Stimulated activated CD8-positive, alpha-beta memory T cell treated with anti-CD3 and anti-CD28 coated beads, Interleukin-4, amount 100 ng/mL, for 48 hours (primary cell): Measurements from ENCODE around the gene PRPF38B.

Experiments
- DNase-seq: peaks from one replicate; pipeline ENCODE4 v3.0.0-alpha.2; 2020

The PRPF38B gene

DNA sequence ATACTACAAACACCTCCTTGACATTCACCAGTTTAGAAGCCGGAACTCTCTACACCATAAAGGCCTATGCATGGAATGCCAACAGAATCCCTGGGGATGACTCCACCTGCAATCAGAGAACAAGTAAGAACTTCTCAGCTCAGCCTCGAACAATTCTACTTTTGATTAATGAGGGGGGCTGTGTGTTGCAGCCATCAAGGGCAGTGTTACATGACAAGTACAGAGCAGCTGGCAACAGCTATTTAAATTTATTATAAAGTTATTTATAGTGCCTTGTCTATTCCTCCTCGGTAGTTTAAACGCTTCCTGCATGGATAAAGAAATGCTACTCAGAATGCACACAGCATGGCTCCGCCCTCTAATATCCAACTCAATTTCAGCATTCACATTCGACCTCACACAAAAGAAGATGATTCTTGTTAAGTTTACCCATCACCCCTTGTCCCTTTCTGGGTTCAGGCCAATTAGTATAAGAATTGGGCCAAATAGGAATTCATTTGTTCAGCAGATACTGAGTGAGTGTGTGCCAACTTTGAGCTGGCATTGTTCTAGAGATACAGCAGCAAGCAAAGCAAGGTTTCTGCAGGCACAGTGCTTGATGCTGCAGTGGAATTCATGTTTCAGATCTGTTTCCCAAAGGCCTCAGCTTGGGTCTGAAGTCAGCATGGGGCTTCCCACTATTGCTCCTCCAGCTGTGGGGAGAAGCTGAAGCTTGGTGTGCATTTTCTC, 27.0 kb downstream of the PRPF38B start:
- DNase-seq: no peak

DNA sequence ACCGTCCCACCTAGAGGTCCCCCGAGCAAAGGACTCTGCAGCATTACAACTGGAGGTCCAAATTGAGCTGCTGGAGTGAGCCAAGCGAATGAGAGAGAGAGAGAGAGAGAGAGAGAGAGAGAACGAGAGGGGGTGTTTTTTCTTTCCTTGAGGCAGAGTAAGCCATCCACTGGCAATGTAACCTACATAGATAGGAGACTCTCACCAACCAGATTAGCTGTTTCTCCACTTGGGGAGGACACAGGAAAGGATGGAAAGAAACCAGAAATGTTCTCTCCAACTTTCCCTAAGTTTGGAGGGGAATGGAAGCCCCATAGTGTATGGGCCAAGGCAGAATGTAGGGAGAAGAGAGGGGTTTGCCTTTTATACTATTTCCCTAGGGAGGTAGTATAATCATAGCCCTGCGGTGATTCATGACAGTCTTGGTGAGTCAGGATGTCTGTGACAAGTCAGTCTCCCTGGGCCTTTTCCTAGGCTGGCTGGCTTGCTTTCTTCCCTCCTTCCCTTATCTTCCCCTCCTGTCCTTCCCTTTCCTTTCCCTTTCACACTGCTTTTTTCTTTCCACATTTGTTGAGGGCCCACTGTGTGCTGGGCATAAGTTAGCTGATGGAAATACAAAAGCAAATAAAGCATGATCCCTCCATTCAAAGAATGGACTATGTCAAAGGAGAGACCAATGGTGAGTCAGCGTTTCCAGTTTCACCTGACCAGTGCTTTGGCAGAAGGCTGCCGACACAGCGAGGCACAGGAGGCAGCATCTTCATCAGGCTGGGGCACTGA, 27.7 kb downstream of the PRPF38B start:
- DNase-seq: no peak

DNA sequence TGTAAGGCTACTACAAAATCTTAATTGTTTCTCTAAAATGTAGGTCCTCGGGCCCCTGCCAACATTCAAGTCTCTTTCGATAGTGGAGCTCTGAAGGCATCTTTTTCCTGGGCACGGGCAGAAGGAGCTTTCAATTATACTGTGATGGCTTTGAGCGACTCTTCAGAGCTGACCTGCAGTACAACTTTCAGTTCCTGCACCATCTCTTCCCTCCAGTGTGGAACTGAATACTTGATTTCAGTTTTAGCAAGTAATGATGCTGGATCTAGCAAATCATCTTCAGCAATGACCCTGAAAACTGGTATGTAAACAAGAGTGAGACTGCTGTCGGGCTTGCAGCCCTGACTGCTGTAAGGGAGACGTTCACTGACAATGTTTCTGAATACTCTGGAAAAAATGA, 30.2 kb downstream of the PRPF38B start:
- no peak for DNase-seq

DNA sequence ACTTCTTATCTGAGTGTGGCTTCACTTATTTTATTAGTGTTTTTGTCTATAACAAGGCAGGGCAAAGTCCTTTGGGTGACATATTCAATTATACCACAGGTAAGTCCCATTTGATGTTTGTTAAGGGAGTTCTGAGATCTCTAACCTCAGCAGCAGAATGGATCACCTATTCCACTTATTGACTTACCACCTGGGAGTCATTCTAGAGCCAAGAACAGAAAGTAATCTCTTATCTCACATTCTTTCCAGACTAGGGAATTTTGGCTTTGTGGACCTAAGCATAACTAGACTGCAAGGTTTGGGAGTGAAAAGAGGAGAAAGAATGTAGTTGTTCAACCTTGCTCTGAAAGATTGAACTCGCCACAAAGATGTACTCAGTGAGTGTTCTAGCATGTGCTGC, 33.8 kb downstream of the PRPF38B start:
- DNase-seq: no peak

DNA sequence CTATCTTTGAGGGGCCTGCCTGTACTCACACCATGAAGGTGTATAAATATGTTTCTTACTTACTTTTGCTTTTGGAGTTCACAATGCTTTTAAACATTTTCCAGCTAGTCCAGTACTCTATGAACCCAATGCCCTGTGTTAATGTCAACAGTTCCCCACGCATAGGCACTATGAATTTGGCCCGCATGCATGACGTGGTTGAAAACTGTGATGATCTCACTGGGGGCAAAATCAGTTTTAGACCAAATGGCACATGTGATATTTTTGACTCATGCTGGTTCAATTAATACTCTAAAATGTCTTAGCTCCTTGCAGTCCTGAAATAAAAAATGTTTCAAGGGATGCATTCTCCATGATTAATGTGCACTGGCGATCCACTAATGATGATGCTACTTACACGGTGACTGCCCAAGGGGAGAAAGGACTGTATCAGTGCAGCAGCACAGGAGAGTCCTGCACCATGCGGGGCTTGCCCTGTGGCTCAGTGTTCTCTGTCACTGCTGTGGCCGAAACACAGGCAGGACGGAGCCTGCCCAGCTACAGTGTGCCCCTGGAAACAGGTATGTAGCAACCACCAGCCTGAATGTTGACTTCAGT, 36.3 kb downstream of the PRPF38B start:
- no peak for DNase-seq

DNA sequence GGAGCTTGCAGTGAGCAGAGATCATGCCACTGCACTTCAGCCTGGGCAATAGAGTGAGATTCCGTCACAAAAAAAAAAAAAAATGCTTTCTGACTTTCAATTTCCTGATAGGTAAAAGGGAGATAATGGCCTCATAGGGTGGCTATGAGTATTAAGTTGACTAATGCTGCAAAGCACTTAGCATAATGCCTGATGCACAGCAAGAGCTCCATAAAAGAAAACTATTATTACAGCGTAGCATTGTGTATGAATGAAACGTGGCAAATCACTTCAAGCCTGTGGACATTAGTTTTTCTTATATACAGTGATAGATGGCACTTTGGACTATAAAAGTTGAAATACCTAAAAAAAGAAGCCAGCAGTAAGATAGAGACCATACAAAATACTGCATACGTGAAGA, 37.4 kb downstream of the PRPF38B start:
- no peak for DNase-seq

DNA sequence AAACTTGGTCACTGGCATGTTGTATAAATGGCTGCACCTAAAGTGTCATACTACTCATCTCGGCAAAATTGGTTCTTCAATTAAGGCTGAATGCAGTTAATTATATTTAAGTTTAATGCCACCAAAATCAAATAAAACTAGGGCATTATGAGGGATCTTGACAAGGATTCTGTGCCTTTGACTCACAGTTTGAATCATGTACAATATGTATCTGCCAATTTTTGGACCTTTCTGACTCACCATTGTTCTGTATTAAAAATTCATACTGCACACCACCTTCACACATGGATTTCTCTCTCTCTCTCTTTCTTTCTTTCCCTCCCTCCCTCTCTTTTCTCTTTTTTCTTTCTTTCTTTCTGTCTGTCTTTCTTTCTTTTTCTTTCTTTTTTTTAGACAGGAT, 40.3 kb downstream of the PRPF38B start:
- DNase-seq: no peak

DNA sequence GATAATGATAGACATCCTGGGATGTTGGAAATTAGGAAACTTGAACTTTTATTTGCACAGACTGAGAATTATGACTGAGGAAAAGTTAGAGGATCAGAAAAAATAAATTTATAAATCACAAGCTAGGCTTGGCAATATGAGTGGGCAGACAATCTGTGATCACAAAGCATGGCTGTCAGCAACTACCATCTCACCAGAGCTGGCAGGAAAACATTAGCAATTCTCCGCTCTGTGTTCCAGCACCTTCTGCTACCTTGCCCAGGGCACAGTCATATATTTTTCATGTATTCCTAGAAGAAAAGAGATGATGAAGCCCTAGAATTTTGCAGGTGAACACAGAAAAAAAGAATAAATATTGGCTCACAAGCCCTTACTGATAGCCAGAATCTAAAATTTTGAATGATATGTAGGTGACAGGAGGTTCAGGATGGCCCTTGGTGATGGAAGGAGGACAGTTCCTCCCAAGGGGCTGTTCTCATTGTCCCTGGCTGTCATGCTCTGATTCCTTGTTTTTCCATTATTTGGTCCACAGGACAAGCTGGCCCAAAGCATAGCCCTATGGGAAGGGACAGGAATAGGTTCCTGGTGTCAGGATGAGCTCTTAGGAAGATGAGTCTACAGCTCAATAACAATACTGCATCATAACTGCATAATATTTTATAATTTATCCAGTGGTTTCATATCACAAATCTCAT, 42.2 kb downstream of the PRPF38B start:
- no peak for DNase-seq

DNA sequence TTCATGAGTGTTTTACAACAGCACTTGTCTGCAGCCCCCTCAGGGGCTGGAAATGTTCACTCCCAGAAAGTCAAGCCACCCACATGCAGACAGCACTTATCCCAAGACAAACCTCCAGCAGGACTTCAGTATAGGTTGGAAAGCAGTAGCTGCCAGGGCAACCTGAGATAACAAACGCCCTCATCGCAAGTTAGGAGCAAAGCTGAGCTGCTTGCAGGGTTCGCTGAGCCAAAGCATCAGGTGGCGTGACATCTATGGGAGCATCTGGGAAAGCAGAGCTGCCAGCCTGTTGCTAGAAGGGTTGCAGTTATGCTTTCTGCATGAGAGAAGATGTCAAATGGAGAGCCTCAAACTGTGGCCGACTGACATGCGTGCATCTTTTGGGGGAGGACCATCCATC, 50.1 kb downstream of the PRPF38B start:
- DNase-seq: no peak

DNA sequence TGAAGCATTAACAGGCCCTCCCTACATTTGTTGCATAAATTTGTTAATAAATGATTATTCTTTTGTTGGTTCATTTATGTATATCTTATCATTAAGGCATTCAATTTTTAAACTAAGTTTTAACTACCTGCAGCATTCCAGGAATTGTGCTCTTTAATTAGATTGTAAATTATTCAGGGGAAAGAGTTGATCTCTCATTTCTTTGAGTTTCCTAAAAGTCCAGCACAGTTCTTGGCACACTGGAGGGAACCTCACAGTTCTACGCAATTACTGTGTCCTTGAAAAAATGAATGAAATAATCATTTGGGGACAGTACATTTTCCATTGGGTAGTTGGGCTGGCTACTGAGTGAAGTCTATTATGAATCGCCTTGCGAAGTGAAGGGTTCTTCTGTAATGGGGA, 53.9 kb downstream of the PRPF38B start:
- DNase-seq: no peak

DNA sequence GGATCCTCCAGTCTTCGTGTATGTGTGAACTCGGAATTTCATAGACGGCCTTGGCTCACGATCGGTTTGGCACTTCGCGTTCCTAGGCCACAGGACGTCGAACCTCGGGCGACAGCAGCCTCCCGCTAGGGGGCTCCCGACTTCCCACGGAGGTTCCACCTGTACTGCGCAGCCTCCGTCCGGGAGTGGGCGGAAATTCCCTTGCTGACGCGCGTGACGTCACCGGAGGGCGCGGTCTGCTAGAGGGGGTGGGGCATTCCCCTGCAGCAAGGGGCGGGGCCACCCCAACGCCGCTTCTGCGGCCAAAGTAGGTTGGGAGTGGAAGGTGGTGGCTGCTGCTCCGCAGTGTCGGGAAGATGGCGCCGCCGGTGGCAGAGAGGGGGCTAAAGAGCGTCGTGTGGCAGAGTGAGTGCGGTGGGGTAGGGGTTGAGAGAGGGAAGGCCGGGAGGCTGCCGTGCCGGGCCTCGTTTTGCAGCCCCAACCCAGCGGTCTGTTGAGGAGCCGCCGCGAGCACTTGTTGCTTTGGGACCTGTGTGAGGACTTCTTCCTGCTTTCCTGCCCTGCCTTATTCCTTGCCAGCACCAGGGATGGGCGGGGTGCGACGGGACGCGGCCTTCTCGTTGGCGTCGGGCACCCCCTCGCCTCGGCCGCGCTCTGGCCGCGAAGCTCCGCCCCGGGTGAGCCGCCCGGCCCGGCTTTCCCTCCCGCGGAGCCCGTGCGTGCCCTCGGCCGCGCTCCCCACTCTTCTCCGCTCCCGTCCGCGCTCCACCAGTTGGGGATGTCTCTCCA, 54.5 kb downstream of the PRPF38B start, which contains the start of gene STXBP3:
Gene STXBP3 (plus strand): TSS at position 293 of the 789 bp plus-strand sequence. CDS start 64 bp downstream, at position 357.
- DNase-seq: peak; percentile 100

DNA sequence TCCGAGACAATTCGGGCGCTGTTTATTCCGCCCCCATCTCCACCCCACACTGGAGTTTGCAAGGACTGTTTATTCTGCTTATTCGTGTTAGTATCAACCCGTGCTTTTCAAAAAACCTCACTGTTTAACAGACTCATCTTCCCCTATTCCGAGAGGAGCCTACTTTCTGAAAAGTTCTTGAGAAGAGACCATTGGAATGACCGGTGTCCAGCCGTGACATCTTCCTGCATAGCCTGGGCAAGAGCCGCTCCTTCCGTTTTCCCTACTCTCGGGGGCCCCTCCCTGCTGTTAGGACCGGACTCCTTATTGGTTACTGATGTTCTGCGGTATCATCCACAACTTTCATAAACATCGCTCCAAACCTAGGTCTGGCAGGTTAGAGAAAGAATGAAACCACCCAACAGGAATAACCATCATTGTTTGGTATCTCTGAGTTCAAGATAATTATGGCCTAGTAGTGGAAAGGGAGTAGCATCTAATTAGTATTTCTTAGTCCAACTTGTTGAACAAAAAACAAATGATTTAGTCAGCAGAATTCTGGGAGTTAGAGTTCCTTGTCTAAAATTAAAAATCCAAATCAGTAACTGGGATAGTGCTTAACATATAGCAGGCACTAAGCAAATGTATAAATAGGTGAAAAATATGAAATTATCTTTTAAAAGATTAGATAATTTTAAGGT, 55.2 kb downstream of the PRPF38B start:
- DNase-seq: peak; percentile 57

DNA sequence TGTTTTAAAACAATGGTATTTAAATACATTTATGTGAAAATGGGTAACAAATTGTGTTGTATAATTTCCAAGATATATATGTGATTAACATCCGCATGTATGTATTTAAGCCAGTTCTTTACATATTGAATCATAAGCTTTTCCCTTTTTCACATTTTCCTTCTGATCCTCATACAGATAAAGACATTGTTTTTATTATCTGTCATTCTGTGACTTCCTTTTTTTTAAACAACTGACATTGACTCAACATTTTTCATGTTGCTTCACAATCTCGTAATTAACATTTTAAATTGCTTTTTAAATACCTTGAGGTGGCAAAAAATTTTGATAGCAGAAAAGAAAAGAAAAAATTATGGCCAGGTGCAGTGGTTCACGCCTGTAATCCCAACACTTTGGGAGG, 55.8 kb downstream of the PRPF38B start:
- no peak for DNase-seq

DNA sequence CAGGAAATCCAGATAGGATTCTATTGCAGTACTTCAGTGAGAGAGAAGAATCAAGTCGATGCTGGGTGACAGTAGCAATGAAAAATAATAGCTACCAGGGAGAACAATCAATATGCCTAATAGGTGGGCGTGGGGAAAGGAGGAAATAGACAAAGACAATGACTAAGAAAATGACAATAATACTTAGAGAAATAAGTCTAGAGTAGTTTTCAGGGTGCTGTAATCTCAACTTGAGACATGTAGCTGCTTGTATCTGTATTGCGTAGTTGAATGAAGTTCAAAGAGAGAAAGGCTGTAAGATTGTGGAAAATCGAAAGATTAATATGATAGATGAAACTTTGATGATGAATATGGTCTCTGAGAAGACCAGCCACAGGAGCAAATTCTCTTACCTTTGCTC, 57.0 kb downstream of the PRPF38B start:
- no peak for DNase-seq

DNA sequence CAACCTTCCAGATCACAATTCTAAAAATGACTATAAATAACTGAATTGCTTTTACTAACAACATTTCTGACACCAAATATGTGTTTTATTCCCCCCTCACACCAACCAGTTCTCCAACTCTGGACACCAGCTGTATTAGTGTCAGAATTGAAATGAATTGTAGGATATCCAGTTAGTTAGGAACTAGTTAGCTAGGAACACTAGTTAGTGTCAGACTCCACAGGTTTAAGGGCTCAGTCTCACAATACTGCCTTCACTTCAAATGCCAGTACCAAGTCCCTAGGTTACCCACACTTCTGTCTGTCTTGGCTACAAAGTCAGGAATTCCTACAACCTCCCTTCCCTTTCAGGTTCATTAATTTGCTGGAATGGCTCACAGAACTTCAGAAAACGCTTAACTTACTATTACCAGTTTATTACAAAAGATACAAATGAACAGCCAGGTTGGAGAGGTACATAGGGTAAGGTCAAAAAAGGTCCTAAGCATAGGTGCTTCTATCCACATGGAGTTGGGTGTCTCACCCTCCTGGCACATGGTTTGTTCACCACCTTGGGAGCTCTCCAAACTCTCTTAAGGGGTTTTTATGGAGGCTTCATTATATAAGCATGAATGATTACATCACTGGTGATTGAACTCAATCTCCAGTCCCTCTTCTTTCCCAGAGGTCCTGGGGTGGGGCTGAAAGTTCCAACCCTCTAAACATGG, 58.5 kb downstream of the PRPF38B start:
- DNase-seq: no peak
